ENCODE data around the gene IL1RAPL1.

Gene IL1RAPL1

DNA sequence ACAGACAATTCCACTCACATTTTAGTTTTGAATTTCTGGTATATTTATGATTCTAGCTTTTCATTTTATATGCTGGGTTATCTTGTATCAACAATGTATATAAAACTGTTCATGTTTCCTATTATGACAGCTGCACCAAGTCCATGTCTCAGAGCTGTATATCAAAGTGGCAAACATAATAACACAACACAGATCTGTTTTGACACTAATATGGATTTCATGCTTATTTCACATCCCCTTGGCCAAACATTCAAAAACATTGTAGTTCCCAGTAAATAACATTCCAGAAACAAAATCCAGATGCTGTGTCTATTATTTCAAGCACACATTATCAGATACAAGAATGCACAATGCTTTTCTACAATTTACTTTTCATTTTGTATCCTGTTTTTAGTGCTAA lies 1247.5 kb downstream of the IL1RAPL1 start:
- DNase-seq, result no peak

DNA sequence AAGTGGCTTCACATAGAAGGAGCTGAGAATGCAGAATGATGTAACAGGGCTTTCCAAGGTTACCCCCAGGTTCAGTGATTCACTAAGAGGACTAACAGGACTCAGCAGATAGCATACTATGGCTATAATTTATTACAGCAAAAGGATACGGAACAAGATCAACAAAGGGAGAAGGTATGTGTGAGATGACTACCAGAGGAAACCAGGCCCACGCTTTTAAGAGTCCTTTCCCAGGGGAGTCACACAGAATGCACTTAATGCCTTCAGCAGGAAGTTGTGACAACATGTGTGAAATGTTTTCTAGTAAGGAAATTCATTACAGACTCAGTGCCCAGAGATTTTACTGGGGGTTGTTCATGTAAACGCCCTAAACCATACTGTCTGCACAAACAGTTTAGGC lies 1254.5 kb downstream of the IL1RAPL1 start:
- DNase-seq, result no peak

DNA sequence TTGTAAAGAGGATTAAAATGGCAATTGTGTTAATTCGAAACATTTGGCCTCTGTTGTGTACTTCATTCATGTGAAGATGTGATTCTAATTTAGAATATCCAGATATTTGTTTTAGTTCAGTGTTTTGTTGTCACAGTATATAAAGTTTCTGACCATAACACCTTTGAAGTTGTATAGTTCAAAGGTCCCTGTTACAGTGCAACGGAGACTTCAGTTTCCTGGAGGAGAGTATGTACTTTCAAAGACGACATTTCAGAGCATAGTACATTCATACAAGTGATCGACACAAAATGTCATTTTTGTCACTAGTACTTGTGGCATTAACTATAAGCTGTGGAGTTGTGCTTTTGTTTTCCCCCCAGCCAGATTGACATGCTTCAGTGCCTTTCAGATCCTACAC lies 1255.3 kb downstream of the IL1RAPL1 start:
- DNase-seq, result no peak

DNA sequence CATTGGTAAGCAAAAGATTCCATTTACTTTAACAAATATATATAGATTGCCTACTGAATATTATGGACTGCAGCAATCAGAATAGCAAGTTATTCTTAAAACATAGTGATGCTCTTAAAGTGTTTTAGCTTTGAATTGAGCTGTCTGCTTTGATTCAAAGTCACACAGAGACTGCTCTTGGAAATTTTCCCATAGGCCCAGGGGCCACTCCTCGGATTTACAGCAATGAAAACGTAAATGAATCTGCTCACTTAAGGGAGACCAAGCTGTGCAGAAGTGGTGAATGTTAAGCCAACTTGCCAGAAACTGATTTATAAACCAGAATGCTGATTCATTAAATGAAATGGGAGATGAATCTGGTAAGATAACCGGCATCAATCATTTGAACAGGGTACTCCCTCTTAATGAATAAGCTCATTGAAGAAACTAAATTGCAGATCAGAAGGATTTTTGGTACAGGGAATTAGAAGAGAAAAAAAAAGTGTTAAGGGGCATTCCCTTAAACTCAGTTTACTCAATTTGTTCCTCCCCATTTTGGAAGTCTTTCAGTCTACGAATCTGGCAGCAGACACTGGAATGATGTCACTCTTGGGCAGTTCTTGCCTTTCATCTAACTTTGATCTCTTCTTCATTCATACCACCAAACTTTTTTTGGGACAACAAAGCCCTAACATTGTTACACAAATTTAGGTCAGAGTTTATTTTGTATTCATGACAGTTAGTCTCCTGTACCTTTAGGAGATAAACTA lies 1264.8 kb downstream of the IL1RAPL1 start:
- DNase-seq, result no peak

DNA sequence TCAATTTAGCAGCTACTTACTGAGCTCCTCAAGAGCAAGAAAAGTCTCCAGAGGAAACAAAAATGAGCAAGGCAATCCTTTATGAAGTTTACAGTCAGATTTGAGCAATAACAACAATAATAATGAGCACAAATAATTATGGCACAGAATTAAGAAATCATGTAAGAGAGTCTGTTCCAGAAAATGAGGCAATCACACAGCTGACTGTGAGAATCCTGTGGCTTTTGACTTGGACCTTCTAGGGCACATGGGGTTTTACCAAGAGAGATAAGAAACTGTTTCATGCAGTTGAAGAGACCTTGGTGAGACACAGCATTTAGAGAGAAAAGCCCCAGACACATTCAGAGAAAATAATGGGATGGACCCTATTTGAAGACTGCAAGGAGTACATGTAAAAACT lies 1265.5 kb downstream of the IL1RAPL1 start:
- no peak for DNase-seq

DNA sequence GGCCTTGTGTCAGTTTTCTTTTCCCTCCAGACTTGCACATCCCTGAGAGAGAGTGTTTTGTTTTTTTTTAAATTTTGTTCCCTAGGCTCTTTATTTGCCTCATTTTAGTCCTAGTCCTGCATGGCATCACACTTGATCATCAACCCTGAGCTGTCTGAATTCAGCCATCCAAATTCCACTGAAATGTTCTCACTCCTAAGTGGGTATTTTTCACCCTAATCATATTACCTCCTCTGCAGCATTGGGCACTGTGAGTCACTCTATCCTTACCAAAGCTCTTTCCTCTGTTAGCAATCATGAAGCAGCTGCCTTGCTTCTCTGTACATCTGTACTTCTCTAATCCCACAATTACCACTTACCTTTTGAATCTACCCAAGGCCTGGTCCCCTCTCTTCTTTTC lies 1271.5 kb downstream of the IL1RAPL1 start:
- DNase-seq, result no peak

DNA sequence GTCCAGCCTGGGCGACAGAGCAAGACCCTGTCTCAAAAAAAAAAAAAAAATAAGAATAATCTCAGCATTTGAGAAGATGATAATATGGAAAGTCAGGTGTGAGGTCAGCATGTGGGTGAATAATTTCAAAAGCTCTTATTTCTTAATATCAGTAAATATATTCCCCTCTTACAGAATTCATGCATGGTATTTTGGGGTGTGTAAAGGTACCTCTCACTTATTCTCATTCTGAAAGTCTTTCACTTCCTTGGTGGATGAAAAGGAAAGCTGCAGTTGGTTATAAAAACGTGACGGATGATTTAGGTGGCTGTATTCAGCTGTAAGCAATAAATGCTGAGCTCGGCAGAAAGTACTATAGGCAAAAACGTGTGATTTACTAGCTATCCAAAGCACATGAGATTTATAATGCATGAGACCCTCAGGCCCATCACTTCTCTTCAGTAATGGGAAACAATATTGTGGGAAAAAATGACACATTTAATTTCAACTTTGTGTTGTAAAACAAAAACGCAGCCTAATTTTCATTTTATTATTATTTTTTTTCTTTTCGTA lies 1275.0 kb downstream of the IL1RAPL1 start:
- no peak for DNase-seq

DNA sequence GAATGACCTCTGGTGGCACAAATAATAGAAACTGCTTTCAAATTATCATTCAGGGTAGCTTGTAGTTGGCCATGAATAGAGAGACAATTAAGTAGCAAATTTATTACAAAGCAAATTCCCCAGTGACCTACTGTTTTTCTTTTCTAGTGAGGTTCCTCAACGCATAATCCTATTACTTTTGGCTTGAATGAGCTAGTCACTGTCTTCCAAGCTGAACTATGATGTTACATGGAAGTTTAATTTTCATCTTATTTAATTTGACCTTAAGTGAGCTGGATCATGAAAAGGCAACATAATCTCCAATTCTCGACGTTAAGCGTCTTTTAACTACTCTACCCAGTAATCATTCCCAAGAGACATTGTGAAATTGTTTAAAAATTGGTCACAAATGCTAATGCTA lies 1280.7 kb downstream of the IL1RAPL1 start:
- no peak for DNase-seq

DNA sequence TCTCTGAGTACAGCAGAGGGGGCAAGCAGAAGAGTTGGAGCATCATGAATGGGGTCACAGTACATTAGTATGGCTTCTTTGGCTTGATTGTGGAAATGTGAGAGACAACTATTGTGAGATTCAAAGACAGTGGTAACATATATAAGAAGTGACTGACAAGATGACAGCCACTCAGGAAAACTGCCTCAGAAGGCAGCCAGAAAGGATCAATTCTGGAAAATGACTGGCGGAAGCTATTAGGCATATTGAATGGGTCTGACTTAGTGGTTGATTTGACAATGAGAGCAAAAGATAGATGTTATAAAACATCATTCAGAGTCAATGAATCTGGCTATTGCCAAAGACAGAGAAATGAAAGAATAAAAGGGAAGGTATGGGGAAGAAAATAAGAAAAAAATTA lies 1282.6 kb downstream of the IL1RAPL1 start:
- DNase-seq, result no peak

DNA sequence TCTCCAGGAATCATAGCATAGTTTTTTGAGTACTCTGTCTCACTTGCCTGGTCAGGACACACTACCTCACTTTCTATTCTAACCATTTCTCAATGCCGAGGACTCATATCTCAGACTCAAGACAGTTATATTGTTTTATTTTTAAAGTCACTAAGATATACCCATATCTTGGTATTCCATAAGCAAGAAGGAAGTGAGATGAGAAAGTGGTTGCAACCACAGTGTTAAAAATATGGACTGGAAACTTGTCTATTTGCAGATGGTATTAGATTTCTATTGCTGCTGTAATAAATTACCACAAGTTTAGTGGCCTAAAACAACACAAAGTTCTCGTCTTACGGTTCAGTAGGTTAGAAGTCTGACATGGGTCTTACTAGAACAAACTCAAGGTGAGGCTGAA lies 1283.4 kb downstream of the IL1RAPL1 start:
- no peak for DNase-seq

DNA sequence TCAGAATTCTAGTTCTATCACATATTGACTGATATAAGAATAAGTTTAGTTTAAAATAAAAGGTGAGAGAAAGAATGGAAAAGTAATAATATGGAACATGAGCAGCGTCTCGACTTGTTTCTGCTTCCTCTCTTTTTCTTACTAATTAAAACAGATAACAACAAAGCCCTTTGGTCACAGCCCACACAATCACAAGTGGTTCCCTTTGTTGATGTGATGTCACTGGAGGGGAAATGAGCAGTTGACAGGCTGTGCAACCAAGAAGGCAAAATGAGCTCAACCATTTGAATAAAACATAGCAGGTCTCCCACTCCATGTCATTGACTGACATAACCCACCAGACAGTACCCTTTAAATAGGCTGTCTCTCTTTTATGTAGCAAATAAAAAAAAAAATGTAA lies 1285.6 kb downstream of the IL1RAPL1 start:
- DNase-seq, result no peak

DNA sequence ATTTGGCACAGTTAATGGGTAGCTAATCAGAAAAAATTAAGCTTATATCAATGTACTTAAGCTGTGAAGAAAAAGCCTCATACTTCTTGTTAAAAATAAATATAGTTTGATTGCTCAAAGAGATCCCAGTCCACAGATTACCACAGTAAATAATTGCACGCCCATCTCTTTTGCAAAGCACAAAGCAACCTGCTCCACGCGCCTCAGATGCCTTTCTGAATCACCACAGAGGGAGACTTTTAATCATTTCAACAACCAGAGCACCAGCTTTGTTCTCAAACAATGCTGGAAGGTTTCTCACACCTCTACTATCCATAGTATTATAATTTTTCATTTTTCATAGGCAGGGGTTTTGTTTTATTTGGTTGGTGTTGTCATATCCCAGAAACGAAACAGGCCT lies 1289.5 kb downstream of the IL1RAPL1 start:
- no peak for DNase-seq

DNA sequence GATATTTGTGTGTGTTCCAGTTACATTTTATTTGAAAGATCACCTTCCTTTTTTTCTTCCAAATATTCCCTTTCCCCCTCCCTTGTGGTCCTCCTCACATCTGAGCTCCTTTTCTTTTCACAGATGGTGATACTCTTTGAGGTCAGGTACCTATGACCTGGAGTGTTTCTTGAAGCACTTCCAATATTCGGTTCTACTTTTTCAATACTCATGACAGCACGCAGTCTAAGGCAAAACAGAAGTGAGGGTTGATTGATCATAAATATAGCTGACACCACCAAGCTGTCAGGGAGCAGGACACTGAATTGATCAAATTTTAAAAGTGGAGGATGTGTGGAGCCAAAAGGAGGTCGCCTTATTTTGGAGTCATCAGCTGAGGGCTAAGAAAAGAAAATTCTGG lies 1293.7 kb downstream of the IL1RAPL1 start:
- no peak for DNase-seq

DNA sequence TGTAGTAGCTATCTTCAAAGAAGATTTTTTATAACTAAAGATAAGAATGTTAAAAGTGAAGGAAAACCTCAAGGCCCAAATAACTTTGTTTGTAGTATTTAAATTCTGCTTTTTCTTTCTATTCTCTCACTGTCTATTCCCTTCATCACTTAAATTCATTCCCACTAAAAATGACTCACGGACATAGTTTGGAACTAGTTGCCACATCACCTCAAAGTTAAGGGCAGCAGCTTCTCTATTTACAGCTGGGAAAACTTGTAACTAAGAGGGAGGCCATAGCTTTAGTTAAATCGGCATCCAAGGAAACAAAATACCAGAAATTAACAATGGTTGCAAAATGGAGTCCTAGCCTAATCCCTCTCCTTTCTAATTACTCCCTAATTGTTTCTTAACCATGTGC lies 1302.8 kb downstream of the IL1RAPL1 start:
- DNase-seq, result no peak

DNA sequence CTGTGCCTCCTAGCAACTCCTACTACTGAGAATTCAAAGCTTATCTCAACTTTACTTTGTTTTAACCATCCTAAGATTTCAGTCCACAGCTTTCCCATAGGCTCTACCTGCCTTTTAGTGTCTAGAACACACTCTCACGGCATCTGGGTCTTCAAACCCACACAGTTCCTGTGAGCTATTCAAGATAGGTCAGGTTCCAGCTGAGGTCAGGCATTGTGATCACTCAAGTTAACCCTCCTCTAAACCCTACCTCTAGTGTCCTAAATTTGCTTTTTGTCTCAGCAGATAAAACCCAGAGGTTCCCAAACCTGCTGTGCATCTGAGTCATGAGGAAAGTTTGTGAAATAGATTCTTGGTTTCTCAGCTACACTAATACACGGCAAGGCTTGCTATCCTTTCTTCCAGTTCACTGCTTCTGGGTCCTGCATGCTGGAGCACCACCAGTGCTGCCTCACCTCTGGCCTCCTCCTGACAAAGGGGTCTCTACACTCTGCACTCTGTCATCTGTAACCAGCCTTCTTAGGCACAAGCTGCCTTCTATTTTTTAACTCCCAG lies 1303.5 kb downstream of the IL1RAPL1 start:
- DNase-seq, result no peak

DNA sequence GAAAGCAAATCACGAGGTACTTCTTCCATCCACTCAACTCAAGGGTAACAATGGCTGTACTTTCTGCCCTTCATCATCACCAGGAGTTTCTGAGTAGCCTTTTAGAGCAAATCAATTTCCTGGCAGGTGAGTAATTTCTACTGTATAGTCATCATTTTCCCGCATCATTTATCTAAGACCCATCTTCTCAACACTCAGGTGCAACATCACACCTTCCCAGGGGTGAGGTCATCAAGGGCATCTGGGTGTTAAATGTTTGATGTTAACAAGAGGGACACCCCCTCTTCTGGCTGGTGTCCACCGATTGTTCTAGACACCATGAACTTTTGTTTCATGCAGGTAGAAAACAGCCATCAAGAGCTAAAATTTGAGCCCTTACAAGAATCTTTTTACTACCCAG lies 1314.8 kb downstream of the IL1RAPL1 start:
- DNase-seq, result no peak

DNA sequence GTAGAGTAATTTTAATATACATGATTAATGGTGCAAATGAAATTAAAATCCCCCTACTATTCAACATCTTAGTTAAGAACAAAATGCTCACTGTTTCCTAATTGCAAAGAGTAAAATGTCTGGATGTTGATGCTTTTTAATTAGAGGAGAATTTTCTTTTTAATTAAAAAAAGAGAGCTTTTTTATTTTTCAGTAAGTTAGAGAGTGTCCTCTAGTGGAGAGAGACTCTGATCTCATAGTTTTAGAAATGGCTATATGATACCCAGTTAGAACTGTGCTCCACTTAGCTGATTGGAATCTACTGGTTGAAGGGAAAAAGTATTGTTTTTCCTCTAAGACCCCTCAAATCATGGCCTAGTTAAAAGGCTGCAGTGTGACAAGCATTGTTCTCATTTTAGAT lies 1316.1 kb downstream of the IL1RAPL1 start:
- no peak for DNase-seq

DNA sequence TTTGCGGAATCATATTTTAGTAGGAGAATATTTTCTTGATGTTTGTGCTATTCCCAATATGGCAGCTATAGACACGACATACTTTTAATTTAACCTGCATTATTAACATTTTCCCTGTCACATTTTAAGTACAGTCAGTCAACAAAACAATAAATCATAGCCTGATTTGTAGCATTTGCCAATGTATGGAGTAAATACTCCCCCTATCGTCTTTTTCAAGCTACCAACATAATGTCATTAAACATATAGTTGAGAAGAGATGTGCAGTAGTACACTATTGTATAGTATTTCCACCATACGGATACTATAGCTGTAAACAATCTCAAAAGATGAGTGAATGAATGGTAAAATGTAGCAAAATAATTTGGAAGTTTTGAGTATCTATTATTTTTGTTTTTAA lies 1324.4 kb downstream of the IL1RAPL1 start:
- no peak for DNase-seq

DNA sequence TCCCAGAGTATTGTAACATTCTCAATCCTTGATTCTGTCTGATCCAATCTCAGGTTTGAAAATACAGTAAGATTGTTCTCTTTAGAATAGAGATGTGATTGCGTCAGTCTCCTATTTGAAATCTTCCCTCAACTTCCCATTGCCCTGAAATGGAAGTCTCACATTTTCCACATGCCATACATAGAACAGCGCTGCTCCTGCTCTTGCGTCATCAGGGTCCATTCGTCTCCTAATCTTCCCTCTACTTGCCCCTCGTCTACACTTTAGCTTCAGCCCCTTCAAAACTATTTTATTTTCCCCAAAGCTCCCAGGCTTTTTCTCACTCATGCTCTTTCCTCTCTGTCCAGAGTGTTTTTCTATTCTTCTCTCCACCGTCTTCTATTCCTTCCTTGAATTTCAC lies 1326.4 kb downstream of the IL1RAPL1 start:
- DNase-seq, result no peak

DNA sequence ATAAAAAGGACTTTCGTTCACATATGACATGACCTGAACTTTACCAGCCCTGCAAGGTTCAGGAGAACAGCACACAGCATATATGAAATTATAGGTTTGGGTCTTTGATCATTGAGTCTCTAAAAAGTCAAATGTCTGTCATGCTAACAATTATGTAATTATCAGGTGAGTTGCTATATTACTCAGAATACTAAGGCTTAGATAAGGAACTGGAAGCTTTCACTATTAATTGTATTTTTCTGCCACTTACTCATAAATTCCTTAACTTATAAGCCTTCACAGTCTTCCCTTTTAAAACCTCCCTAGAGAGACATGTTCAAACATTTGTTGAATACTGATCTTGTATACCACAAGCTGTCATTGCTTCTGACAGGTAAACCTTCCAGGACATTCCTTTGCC lies 1335.4 kb downstream of the IL1RAPL1 start:
- no peak for DNase-seq

DNA sequence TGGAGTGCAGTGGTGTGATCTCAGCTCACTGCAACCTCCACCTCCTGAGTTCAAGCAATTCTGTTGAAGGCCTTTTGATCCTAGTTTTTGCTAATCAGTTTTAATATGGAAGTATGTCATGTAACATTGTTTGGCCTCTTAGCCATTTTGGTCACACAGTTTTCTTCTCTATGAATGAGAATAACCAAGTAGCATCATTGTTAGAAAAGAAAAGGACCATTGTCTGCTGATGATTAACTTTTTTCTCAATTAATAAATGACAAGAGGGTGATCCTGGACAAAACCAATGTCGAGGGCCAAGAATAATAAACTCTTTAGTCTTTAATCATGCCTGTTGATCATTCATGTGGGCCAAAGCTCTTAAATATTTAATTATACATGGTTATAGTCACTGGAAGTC lies 1338.8 kb downstream of the IL1RAPL1 start:
- no peak for DNase-seq

DNA sequence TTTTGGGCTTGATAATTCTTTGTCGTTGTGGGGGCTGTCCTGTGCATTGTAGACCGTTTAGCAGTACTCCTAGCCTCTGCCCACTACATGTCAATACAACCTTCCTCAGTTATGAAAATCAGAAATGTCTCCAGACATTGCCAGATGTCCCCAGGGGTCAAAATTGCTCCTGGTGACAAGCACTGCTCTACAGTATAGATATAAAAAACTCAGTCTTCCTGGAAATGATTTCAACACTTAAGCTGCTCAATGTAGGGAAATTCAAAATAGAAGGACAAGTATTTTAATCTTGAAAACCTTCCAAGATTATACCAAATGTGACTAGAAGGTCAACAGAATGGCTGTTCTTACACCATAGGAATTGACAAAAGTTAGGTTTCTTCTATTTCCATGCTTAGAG lies 1339.4 kb downstream of the IL1RAPL1 start:
- DNase-seq, result no peak

DNA sequence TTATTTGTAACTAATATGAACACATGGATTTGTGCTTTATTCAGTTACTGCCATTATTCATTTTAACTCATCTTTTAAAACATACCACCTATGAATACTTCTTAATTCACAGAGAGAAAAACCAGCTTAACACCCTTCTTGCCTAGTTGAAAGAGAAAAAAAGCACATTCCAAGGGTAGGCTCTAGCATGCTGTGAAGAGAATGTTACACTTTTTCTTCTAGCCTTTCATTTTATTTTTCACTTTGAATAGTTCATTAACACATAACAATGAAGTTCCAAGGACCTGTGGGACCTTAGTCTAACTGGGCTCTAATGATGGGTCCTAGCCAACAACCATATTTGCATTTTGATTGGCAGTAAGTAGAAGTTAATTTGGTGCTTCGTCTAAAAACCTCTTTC lies 1348.2 kb downstream of the IL1RAPL1 start:
- no peak for DNase-seq

DNA sequence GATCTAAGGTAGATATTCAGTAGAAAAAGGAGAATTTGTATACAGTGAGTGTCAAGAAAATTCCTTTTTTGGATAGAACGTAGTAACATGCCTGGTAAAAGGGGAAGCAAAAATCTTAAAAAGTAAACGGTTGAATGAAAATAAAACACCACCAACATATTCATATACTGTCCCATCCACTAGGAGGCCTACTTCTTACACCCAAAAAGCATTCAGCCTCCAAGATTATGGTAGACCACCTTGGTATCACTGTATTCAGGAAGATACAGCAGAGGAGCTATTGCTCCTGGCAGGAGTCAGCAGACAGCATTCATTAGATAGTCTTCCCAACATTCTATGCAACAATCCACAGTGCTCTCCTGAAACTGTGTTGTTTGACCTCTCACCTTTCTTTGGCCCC lies 1353.5 kb downstream of the IL1RAPL1 start:
- DNase-seq, result no peak

DNA sequence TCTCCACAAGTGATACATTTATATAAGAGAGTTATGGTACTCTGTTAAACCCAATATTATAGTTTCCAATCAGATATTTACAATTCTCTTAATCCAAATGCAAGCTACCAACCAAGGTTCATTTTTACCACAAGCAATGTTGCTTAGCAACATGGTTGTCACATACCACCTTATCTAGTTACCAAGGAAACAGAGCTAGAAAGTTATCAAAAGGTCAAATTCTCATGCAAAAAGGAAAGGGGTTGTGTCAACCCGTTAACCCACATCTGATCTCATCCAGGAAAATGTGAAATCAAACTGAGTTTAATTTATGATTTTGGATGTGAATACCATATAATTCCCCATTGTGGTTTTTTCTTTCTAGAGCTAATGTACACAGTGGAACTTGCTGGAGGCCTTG lies 1354.0 kb downstream of the IL1RAPL1 start:
- no peak for DNase-seq

Measured in CD4-positive, alpha-beta T cell treated with Interleukin-1 beta for 1 hour (primary cell).